ENCODE results near the gene ADGRL3. TPM values are rescaled to one million over a fixed set of nuclear protein-coding genes. Genes with fewer than 3 reads are reported as not detected.

ADGRL3 gene
- total RNA-seq, 4 donors from 2014 or later = 6.1 to 26.0 (median 7.3) TPM

DNA sequence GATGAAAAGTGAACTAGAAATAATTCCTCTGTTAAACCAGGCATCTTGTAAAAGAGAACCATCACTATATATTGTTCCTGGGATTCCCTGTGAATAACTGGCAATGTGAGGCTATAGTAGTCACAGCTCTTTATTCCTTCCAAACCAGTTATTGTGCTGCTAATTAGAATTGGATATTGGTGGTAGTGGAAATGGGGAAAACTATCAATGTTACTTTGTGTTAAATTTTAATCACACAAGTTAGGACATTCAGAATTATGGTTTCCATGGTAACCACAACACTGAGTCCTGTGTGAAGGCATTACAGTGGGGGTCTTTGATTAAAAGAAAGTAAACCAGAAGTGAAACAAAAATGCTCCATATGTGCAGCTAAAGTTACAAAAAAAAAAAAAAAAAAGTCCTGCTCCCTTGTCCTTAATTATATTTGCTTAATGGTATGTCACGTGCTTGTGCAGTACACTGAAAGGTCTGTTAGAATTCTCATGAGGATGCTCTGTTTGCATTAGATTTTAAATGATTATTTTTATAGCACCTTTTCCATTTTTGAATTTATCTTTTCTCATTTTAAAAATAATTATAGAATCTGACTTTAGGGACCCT is 200.4 kb downstream of the ADGRL3 start:
- no peak for ATAC-seq
- 67 to 93% methylated on average over 1 of the region's 1 CpG for WGBS, 2 donors (ENCODE audit: low coverage in 1 of 2)
- Histone ChIP-seq H3K4me1 (no peaks in the 10 kb centered on the region), H3K9me3 (no peaks in the 10 kb centered on the region), H3K36me3 (no peaks in the 10 kb centered on the region), H3K4me3 (no peak overlapping the region), H3K27me3 (no peaks in the 10 kb centered on the region), H3K27ac (no peak overlapping the region)
- TF ChIP-seq, protein P1, sequence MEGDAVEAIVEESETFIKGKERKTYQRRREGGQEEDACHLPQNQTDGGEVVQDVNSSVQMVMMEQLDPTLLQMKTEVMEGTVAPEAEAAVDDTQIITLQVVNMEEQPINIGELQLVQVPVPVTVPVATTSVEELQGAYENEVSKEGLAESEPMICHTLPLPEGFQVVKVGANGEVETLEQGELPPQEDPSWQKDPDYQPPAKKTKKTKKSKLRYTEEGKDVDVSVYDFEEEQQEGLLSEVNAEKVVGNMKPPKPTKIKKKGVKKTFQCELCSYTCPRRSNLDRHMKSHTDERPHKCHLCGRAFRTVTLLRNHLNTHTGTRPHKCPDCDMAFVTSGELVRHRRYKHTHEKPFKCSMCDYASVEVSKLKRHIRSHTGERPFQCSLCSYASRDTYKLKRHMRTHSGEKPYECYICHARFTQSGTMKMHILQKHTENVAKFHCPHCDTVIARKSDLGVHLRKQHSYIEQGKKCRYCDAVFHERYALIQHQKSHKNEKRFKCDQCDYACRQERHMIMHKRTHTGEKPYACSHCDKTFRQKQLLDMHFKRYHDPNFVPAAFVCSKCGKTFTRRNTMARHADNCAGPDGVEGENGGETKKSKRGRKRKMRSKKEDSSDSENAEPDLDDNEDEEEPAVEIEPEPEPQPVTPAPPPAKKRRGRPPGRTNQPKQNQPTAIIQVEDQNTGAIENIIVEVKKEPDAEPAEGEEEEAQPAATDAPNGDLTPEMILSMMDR (IDR thresholded peaks at IDR 0.05) = no peak
- TF ChIP-seq POLR2AphosphoS5 (IDR thresholded peaks at IDR 0.05) (no peak), EP300 (IDR thresholded peaks at IDR 0.05) (no peak), POLR2A (IDR thresholded peaks at IDR 0.05) (no peak)

- Histone ChIP-seq H3K4me3 (no peak overlapping the region), H3K36me3 (no peaks in the 10 kb centered on the region), H3K27ac (no peak overlapping the region), H3K27me3 (no peaks in the 10 kb centered on the region), H3K9me3 (no peaks in the 10 kb centered on the region), H3K4me1 (no peaks in the 10 kb centered on the region)
- TF ChIP-seq EP300 (IDR thresholded peaks at IDR 0.05) (no peak), POLR2AphosphoS5 (IDR thresholded peaks at IDR 0.05) (no peak), POLR2A (IDR thresholded peaks at IDR 0.05) (no peak)
- TF ChIP-seq, protein P1 (IDR thresholded peaks at IDR 0.05) = no peak
- ATAC-seq = no peak
Measured at GRCh38 chr4:61401771-61402170, 201.6 kb downstream of the ADGRL3 start.

DNA sequence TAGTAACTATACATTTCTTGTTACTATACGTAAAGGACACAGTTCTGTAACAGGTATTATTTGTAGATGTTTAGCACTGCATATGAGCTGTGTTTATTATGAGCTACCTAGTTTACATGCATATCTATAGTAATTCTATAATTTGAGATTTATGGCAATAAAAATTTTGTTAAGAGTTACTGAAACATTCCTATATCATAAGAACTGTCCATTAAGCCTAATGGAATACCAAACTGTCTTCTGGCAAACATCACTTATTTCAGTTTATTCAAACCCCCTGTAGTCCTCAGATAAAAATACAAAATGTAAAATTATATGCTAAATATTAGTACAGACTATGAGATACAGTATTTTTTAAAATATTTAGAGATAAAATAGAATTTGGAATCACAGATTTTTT is 205.2 kb downstream of the ADGRL3 start:
- Histone ChIP-seq H3K27me3 (no peaks in the 10 kb centered on the region), H3K27ac (no peak overlapping the region), H3K4me1 (no peaks in the 10 kb centered on the region), H3K9me3 (no peaks in the 10 kb centered on the region), H3K36me3 (no peaks in the 10 kb centered on the region), H3K4me3 (no peak overlapping the region)
- no peak for ATAC-seq
- whole genome bisulfite sequencing, 2 donors (ENCODE audit: low coverage in 1 of 2) = 100% methylated on average over 1 of the region's 1 CpG
- TF ChIP-seq EP300 (IDR thresholded peaks at IDR 0.05) (no peak), POLR2AphosphoS5 (IDR thresholded peaks at IDR 0.05) (no peak), POLR2A (IDR thresholded peaks at IDR 0.05) (no peak)
- TF ChIP-seq, protein P1 (IDR thresholded peaks at IDR 0.05) = no peak

DNA sequence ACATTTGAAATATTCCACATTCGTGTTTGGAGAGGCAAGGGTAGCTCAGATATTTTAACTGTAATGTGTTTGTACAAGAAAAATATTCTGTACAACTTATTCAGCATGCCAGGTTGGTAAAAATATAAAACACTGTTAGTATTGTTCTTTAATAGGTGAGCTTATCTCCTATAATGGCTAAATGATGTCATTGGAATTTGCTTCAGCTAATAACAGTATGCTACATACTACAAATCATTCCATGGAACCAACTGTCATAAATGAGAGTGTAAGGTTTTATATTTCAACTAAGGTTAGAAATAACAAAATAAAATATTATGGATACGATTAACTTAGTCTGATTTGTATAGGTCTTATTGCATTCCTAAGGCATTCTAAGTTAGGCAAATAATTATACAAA is 206.6 kb downstream of the ADGRL3 start:
- no peak overlapping the region for H3K27ac ChIP-seq
- ATAC-seq = no peak
- H3K9me3 ChIP-seq = no peaks in the 10 kb centered on the region
- WGBS, 2 donors (ENCODE audit: low coverage in 1 of 2) = 74 to 81% methylated on average over 2 of the region's 2 CpGs
- no peaks in the 10 kb centered on the region for H3K27me3 ChIP-seq
- H3K36me3 ChIP-seq = no peaks in the 10 kb centered on the region
- no peak overlapping the region for H3K4me3 ChIP-seq
- TF ChIP-seq EP300 (IDR thresholded peaks at IDR 0.05) (no peak), POLR2A (IDR thresholded peaks at IDR 0.05) (no peak), POLR2AphosphoS5 (IDR thresholded peaks at IDR 0.05) (no peak)
- TF ChIP-seq, protein P1 (IDR thresholded peaks at IDR 0.05) = no peak
- H3K4me1 ChIP-seq = no peaks in the 10 kb centered on the region
